ENCODE measurements around the gene PCCA.

GRCh38 chr13:100363874-100364273 lies 275.0 kb downstream of the PCCA start:
- no peak for TF ChIP-seq POLR2AphosphoS5 (IDR thresholded peaks at IDR 0.05)
- TF ChIP-seq, protein P1, sequence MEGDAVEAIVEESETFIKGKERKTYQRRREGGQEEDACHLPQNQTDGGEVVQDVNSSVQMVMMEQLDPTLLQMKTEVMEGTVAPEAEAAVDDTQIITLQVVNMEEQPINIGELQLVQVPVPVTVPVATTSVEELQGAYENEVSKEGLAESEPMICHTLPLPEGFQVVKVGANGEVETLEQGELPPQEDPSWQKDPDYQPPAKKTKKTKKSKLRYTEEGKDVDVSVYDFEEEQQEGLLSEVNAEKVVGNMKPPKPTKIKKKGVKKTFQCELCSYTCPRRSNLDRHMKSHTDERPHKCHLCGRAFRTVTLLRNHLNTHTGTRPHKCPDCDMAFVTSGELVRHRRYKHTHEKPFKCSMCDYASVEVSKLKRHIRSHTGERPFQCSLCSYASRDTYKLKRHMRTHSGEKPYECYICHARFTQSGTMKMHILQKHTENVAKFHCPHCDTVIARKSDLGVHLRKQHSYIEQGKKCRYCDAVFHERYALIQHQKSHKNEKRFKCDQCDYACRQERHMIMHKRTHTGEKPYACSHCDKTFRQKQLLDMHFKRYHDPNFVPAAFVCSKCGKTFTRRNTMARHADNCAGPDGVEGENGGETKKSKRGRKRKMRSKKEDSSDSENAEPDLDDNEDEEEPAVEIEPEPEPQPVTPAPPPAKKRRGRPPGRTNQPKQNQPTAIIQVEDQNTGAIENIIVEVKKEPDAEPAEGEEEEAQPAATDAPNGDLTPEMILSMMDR (IDR thresholded peaks at IDR 0.05) = no peak
- TF ChIP-seq POLR2A (IDR thresholded peaks at IDR 0.05) = no peak
- TF ChIP-seq EP300 (IDR thresholded peaks at IDR 0.05) = no peak

All from suprapubic skin (tissue), 4 donors.